Ovary (tissue), 3 donors: ENCODE measurements around the gene PLEKHM3.

Experiments used
- POLR2A ChIP-seq: fragments of 450-650 bp; IDR thresholded peaks from one replicate; pipeline ENCODE4 v1.6.1; 2017; ENCODE audit warnings: antibody characterized with exemption, mild to moderate bottlenecking, moderate library complexity
- TF ChIP-seq, protein P1 (sequence below), 3 donors: fragments of 450-650 bp in 2 of 3; fragments of 200-600 bp in 1 of 3; IDR thresholded peaks; one replicate each; pipeline versions ENCODE4 v1.5.1 to v1.8.0; 2016 to 2022; ENCODE audit warnings: antibody characterized with exemption in 3 of 3, mild to moderate bottlenecking in 1 of 3
- donor health status: DM: no; HTN: no; CAD: no.

DNA sequence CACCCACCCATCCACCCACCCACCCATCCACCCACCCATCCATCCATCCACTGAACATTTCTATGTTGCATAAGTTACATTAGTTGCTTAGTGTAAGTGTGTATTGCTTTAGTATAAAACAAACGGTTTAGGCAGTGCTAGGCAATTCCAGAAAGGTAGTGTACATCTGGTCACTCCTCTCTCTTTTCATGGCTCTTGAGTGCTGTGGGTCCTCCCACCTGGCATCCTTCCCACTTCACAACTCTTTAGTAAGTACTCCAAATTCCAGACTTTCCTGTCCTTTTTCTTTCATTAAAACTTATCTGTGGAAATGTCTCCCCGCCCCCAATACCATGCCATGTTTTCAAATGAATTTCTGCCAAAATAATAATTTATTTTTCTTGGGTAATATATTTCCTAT is 122.5 kb downstream of the PLEKHM3 start:
- TF ChIP-seq, protein P1, sequence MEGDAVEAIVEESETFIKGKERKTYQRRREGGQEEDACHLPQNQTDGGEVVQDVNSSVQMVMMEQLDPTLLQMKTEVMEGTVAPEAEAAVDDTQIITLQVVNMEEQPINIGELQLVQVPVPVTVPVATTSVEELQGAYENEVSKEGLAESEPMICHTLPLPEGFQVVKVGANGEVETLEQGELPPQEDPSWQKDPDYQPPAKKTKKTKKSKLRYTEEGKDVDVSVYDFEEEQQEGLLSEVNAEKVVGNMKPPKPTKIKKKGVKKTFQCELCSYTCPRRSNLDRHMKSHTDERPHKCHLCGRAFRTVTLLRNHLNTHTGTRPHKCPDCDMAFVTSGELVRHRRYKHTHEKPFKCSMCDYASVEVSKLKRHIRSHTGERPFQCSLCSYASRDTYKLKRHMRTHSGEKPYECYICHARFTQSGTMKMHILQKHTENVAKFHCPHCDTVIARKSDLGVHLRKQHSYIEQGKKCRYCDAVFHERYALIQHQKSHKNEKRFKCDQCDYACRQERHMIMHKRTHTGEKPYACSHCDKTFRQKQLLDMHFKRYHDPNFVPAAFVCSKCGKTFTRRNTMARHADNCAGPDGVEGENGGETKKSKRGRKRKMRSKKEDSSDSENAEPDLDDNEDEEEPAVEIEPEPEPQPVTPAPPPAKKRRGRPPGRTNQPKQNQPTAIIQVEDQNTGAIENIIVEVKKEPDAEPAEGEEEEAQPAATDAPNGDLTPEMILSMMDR (IDR thresholded peaks at IDR 0.05) = no peak
- TF ChIP-seq POLR2A = no peak
